ENCODE measurements around the gene DMRTB1.

DMRTB1 gene

DNA sequence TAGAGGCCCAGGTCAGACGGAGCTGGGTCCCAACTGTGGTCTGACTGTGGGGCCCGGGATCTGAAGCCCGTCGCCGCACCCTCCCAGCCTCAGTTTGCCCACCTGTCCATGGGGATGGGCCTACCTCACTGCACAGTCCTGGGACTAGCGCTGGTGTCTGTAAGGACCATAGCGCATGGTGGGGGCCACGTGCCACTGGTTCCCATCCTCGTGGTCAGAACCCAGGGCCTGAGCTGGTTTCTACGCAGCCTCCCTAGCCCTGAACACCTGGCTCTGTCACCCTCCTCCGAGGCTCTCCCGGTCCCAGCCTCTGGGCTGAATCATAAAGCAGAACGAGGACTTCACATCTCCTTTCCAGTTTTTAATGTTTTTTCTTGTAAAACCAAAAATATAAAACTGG, 46.7 kb downstream of the DMRTB1 start:
- TF ChIP-seq TAF1 (IDR thresholded peaks at IDR 0.05; ENCODE audit: borderline replicate concordance, insufficient read depth, low read length) (no peak), FOXP2 (optimal IDR thresholded peaks at IDR 0.05; ENCODE audit: borderline replicate concordance, extremely low read depth, extremely low read length, insufficient read depth) (no peak), POLR2AphosphoS5 (IDR thresholded peaks at IDR 0.05; ENCODE audit: low read depth, low read length) (no peak), SIN3A (IDR thresholded peaks at IDR 0.05; ENCODE audit: borderline replicate concordance, insufficient read depth, low read length) (no peak)
- TF ChIP-seq, protein P1, sequence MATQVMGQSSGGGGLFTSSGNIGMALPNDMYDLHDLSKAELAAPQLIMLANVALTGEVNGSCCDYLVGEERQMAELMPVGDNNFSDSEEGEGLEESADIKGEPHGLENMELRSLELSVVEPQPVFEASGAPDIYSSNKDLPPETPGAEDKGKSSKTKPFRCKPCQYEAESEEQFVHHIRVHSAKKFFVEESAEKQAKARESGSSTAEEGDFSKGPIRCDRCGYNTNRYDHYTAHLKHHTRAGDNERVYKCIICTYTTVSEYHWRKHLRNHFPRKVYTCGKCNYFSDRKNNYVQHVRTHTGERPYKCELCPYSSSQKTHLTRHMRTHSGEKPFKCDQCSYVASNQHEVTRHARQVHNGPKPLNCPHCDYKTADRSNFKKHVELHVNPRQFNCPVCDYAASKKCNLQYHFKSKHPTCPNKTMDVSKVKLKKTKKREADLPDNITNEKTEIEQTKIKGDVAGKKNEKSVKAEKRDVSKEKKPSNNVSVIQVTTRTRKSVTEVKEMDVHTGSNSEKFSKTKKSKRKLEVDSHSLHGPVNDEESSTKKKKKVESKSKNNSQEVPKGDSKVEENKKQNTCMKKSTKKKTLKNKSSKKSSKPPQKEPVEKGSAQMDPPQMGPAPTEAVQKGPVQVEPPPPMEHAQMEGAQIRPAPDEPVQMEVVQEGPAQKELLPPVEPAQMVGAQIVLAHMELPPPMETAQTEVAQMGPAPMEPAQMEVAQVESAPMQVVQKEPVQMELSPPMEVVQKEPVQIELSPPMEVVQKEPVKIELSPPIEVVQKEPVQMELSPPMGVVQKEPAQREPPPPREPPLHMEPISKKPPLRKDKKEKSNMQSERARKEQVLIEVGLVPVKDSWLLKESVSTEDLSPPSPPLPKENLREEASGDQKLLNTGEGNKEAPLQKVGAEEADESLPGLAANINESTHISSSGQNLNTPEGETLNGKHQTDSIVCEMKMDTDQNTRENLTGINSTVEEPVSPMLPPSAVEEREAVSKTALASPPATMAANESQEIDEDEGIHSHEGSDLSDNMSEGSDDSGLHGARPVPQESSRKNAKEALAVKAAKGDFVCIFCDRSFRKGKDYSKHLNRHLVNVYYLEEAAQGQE (IDR thresholded peaks at IDR 0.05; ENCODE audit: insufficient read depth in 1 of 2, low read depth in 2 of 2, low read length in 2 of 2) = no peak

DNA sequence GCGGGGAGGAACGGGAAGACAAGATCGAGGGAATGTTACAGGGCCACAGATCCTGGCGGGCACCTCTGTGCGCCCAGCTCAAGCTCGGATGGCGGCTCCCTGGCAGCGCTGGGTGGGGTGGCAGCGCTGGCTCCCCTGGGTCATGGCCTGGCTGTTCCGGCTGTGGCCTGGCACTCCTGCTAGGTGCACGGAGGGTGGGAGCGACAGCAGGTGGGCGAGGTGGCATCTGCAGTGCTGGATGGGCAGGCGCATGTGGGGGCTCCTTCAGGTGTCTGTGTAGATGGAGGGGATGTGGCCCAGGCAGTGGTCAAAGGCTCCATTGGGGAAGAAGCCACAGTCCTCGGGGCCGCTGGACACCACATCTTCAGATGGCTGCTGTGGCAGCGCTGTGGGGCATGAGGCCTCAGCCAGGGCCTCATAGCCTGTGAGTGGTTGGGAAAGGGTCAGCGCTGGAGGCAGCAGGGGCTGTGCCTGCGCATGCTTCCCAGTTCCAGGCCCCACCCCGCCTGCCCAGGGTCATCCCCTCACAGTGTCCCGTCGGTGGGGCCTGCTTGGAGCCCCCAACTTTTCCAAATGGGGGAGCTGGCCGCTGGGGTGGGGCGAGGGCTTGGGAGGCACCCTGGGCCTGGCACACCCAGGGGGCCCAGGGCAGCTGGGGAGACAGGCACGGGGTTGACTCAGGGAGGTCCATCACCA, 47.3 kb downstream of the DMRTB1 start:
- TF ChIP-seq TAF1 (IDR thresholded peaks at IDR 0.05; ENCODE audit: borderline replicate concordance, insufficient read depth, low read length) = no peak
- TF ChIP-seq, protein P1 (IDR thresholded peaks at IDR 0.05; ENCODE audit: insufficient read depth in 1 of 2, low read depth in 2 of 2, low read length in 2 of 2) = no peak
- TF ChIP-seq SIN3A (IDR thresholded peaks at IDR 0.05; ENCODE audit: borderline replicate concordance, insufficient read depth, low read length) = no peak
- TF ChIP-seq POLR2AphosphoS5 (IDR thresholded peaks at IDR 0.05; ENCODE audit: low read depth, low read length) = no peak
- TF ChIP-seq FOXP2 (optimal IDR thresholded peaks at IDR 0.05; ENCODE audit: borderline replicate concordance, extremely low read depth, extremely low read length, insufficient read depth) = no peak

DNA sequence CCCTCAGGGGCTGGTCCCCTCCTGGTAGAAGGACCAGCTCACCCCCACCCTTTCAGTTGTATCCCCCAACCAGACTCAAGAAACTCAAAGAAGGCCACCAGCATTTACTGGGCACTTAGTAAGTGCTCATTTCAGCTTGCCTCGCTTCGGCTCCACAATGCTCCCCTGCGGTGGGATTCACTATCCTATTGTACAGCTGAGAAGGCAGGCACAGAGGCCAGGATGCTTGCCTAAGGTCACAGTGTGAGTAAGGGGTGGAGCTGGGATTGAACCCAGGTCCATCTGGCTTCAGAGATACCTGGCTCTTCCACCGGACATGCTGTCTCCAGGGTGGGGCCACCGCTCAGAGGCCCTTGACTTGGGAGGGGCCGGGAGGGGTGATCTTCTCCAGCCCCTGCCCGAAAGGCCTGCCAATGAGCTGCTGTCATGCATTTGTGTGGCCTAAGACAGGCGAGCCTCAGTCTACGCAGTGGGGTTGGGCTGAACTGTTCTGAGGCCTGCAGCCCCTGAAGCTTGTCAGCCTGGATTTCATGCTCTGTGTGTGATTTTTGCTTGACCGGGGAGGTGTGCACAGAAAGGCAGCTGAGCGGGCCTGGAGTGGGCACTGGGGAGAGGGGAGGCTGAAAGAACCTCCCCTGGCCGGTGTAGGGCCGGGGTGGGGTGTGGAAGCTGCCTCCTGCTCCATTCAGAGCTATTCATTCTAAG, 48.1 kb downstream of the DMRTB1 start:
- TF ChIP-seq FOXP2 (optimal IDR thresholded peaks at IDR 0.05; ENCODE audit: borderline replicate concordance, extremely low read depth, extremely low read length, insufficient read depth) = no peak

DNA sequence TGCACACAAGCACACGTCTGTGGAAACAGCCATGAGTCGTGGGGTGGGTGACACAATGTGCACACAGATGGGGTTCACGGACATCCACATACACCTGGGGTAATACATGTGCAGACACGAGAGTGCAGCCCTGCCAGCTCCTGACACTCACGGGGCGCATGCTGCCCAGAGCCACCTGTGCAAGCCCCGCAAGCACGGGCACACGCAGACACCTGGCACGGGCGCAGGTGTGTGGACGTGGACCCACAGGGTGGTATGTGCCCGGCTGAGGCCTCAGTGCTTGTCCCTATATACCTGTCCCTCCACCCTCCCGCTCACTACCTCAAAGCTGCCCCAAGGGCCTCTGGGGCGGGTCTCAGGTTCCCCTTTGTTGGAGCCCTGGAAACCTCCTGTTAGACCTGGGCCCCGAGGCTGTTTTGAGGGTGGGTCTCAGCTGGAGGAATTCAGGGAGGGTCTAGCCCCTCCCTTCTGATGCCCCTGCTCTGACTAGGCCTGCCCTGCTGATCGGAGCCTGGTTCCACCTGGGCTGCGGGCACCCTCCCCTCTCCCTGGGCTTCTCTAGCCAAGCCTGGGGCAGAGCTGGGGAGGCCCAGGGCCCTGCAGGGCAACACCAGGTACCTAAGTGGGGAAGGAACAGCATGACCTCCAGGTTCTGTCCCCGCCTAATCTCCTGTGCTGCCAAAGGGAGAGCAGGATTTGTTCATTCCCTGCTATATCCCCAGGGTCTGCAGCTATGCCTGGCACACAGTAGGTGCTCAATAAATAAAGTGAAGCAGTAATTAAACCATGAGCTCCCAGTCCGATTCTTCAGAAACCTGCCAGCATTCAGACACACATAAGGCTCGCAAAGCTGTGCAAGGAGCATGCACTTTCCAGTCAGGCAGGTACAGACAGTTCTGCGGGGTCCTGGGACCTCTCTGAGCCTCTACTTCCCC, 49.1 kb downstream of the DMRTB1 start:
- TF ChIP-seq POLR2AphosphoS5 (IDR thresholded peaks at IDR 0.05; ENCODE audit: low read depth, low read length) (no peak), FOXP2 (optimal IDR thresholded peaks at IDR 0.05; ENCODE audit: borderline replicate concordance, extremely low read depth, extremely low read length, insufficient read depth) (no peak)

DNA sequence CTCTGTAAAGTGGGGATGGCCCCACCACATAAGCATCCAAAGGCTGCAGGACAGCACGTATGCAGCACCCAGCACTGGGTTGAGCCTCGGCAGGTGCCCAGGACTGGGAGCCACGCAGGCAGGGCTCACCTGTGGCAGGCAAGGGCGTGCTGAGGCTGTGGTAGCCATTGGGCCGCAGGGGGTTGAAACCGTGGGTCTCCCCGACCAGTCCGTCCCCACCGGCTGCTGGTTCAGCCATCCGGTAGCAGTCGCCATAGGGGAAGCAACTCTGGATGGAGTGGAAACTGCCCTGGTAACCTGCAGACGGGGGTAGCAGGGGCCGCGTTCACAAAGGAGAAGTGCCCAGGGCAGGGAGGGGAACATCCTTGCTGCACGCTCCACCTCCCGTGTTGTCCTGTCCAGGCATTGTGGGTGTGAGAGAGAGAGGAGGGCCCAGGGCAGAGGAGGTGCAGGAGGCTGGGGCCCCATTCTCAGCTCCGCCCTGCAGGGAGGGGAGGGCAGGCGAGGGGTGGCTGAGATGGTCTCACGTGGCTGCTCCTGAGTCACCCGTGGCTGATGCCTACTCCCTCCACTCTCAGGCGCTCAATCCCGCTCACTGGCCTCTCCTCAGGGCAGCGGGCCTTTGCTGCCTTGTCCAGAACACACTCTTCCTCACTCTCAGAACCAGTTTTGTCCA, 49.9 kb downstream of the DMRTB1 start:
- TF ChIP-seq, protein P1 (IDR thresholded peaks at IDR 0.05; ENCODE audit: insufficient read depth in 1 of 2, low read depth in 2 of 2, low read length in 2 of 2) = no peak
- TF ChIP-seq FOXP2 (optimal IDR thresholded peaks at IDR 0.05; ENCODE audit: borderline replicate concordance, extremely low read depth, extremely low read length, insufficient read depth) (no peak), TAF1 (IDR thresholded peaks at IDR 0.05; ENCODE audit: borderline replicate concordance, insufficient read depth, low read length) (no peak), POLR2AphosphoS5 (IDR thresholded peaks at IDR 0.05; ENCODE audit: low read depth, low read length) (no peak), SIN3A (IDR thresholded peaks at IDR 0.05; ENCODE audit: borderline replicate concordance, insufficient read depth, low read length) (no peak)

All from PFSK-1 (cell line).